ENCODE data around the gene KRTAP5-3. TPM values are rescaled to one million over a fixed set of nuclear protein-coding genes. Genes with fewer than 3 reads are reported as not detected.
"Not testable (repeated sequence)": the region's sequence is repeated elsewhere in the genome, so short reads cannot be mapped to it uniquely, and the experiment has no call there.

The KRTAP5-3 gene
- total and polyA plus RNA-seq, 7 donors: not detected

GRCh38 chr11:1586699-1587098 is 21.6 kb downstream of the KRTAP5-3 start:
- Histone ChIP-seq H3K27ac (no peak overlapping the region), H3K9me3 (no peaks in the 10 kb centered on the region), H3K36me3 (ENCODE audit: insufficient read depth in 1 of 2, low read depth in 1 of 2) (no peaks in the 10 kb centered on the region), H3K4me1 (peaks cover 19% of the 10 kb centered on the region), H3K27me3 (ENCODE audit: insufficient read depth in 3 of 3, low read length in 2 of 3) (no peaks in the 10 kb centered on the region), H3K4me3 (no peak overlapping the region)
- DNase-seq: no peak
- peak in 3 of 4 donors; percentile 50 to 73 (median 66) for ATAC-seq
- intact Hi-C loops (cut with DNase I): no loop called here
- TF ChIP-seq CTCF (IDR thresholded peaks at IDR 0.05): no peak
- WGBS, 3 donors: 13 to 41% (median 31%) methylated on average over 2 of the region's 2 CpGs

GRCh38 chr11:1584661-1585370 is 23.4 kb downstream of the KRTAP5-3 start, which contains the start of gene KRTAP5-1:
TSS of gene KRTAP5-1 (minus strand) at chr11:1585283. CDS start at chr11:1585249, 34 bp downstream.
- H3K27me3 ChIP-seq (ENCODE audit: insufficient read depth in 3 of 3, low read length in 2 of 3); H3K36me3 ChIP-seq (ENCODE audit: insufficient read depth in 1 of 2, low read depth in 1 of 2); ATAC-seq; H3K4me3 ChIP-seq; intact Hi-C loops (cut with DNase I); DNase-seq; H3K9me3 ChIP-seq; H3K27ac ChIP-seq: not testable (repeated sequence)
- peaks cover 19% of the 10 kb centered on the region for H3K4me1 ChIP-seq
- WGBS, 3 donors: 71 to 74% (median 74%) methylated on average over 8 to 9 of the region's 9 CpGs

- DNase-seq; H3K27ac ChIP-seq; ATAC-seq; intact Hi-C loops (cut with DNase I); H3K27me3 ChIP-seq (ENCODE audit: insufficient read depth in 3 of 3, low read length in 2 of 3); H3K36me3 ChIP-seq (ENCODE audit: insufficient read depth in 1 of 2, low read depth in 1 of 2); H3K9me3 ChIP-seq; H3K4me3 ChIP-seq: not testable (repeated sequence)
- H3K4me1 ChIP-seq: peaks cover 11% of the 10 kb centered on the region
- WGBS, 3 donors: 73 to 82% (median 78%) methylated on average over 2 of the region's 2 CpGs
Observed at GRCh38 chr11:1582909-1583308, 25.4 kb downstream of the KRTAP5-3 start.

- no peak overlapping the region for H3K4me3 ChIP-seq
- no peaks in the 10 kb centered on the region for H3K27me3 ChIP-seq (ENCODE audit: insufficient read depth in 3 of 3, low read length in 2 of 3)
- no peaks in the 10 kb centered on the region for H3K36me3 ChIP-seq (ENCODE audit: insufficient read depth in 1 of 2, low read depth in 1 of 2)
- H3K9me3 ChIP-seq: peaks cover 9% of the 10 kb centered on the region
- ATAC-seq: no peak
- DNase-seq: no peak
- intact Hi-C loops (cut with DNase I): no loop called here
- no peak overlapping the region for H3K27ac ChIP-seq
- peaks cover 8% of the 10 kb centered on the region for H3K4me1 ChIP-seq
- 89 to 96% (median 90%) methylated on average over 9 of the region's 9 CpGs for WGBS, 3 donors
- TF ChIP-seq CTCF (IDR thresholded peaks at IDR 0.05): no peak
Observed at GRCh38 chr11:1581976-1582375, 26.3 kb downstream of the KRTAP5-3 start.

GRCh38 chr11:1576825-1577224 is 31.4 kb downstream of the KRTAP5-3 start:
- Histone ChIP-seq H3K36me3 (ENCODE audit: insufficient read depth in 1 of 2, low read depth in 1 of 2) (no peaks in the 10 kb centered on the region), H3K27ac (no peak overlapping the region), H3K9me3 (peaks cover 9% of the 10 kb centered on the region), H3K4me1 (no peaks in the 10 kb centered on the region), H3K27me3 (ENCODE audit: insufficient read depth in 3 of 3, low read length in 2 of 3) (no peaks in the 10 kb centered on the region), H3K4me3 (no peak overlapping the region)
- TF ChIP-seq CTCF (IDR thresholded peaks at IDR 0.05): no peak
- intact Hi-C loops (cut with DNase I): loop anchor here (5.0 to 10.0 kb wide), 2 partner anchors 372 to 375 kb away; no protein-coding TSS in a partner anchor
- WGBS, 3 donors: 77 to 82% (median 77%) methylated on average over 6 of the region's 6 CpGs
- no peak for ATAC-seq
- DNase-seq: no peak

- ATAC-seq; H3K27me3 ChIP-seq (ENCODE audit: insufficient read depth in 3 of 3, low read length in 2 of 3); H3K36me3 ChIP-seq (ENCODE audit: insufficient read depth in 1 of 2, low read depth in 1 of 2); DNase-seq; H3K27ac ChIP-seq; H3K4me3 ChIP-seq; H3K4me1 ChIP-seq; H3K9me3 ChIP-seq: not testable (repeated sequence)
- 91 to 92% (median 92%) methylated on average over 16 of the region's 16 CpGs for WGBS, 3 donors
- intact Hi-C loops (cut with DNase I): loop anchor here (2.0 to 10.0 kb wide), 3 partner anchors 29 to 373 kb away; no protein-coding TSS in a partner anchor
Observed at GRCh38 chr11:1575756-1576155, 32.5 kb downstream of the KRTAP5-3 start.
